Activated T-helper 17 cell treated with anti-CD3 and anti-CD28 coated beads, Interleukin-2, amount 50 U/mL, for 72 hours (primary cell): Measurements from ENCODE around the gene FAF1. TPM values are rescaled to one million over a fixed set of nuclear protein-coding genes. Genes with fewer than 3 reads are reported as not detected.
"Not testable (repeated sequence)": the region's sequence is repeated elsewhere in the genome, so short reads cannot be mapped to it uniquely, and the experiment has no call there.

ENCODE experiments used
- ATAC-seq: fragments of 150-1000 bp; cut with Tn5 transposase; replicated peaks from 2 replicates; pipeline ENCODE4 v1.10.0; 2021; ENCODE audit warnings: mild to moderate bottlenecking, moderate library complexity
- H3K27ac Mint-ChIP-seq: one replicate; pipeline ENCODE4 v1.8.0; 2022; ENCODE audit warnings: mixed read lengths
- H3K27me3 Mint-ChIP-seq: one replicate; pipeline ENCODE4 v1.8.0; 2022; ENCODE audit warnings: mixed read lengths
- H3K36me3 Mint-ChIP-seq: one replicate; pipeline ENCODE4 v1.8.0; 2022; ENCODE audit warnings: low read depth, mild to moderate bottlenecking, mixed read lengths
- H3K4me1 Mint-ChIP-seq: one replicate; pipeline ENCODE4 v1.8.0; 2022; ENCODE audit warnings: mixed read lengths
- H3K4me3 Mint-ChIP-seq: one replicate; pipeline ENCODE4 v1.8.0; 2022; ENCODE audit warnings: mild to moderate bottlenecking, mixed read lengths
- H3K9me3 Mint-ChIP-seq: one replicate; pipeline ENCODE4 v1.8.0; 2022; ENCODE audit warnings: mixed read lengths
- total RNA-seq, 2 donors: library from RNA; stranded (reverse); gene quantifications; one replicate each; pipeline ENCODE4 v1.2.3, GENCODE V29; 2022

FAF1 gene
- total RNA-seq, 2 donors from 2014 or later = 55.5 to 69.7 TPM

- Mint-ChIP-seq H3K27ac (no peak overlapping the region), H3K27me3 (no peaks in the 10 kb centered on the region), H3K36me3 (no peaks in the 10 kb centered on the region), H3K4me3 (no peak overlapping the region), H3K4me1 (peaks cover 21% of the 10 kb centered on the region), H3K9me3 (peaks cover 9% of the 10 kb centered on the region)
- ATAC-seq = no peak
These were observed 39.7 kb downstream of the FAF1 start for GRCh38 chr1:50920409-50920808.

- Mint-ChIP-seq H3K4me3 (no peak overlapping the region), H3K4me1 (peaks cover 10% of the 10 kb centered on the region), H3K9me3 (no peaks in the 10 kb centered on the region), H3K36me3 (no peaks in the 10 kb centered on the region), H3K27ac (no peak overlapping the region), H3K27me3 (no peaks in the 10 kb centered on the region)
- no peak for ATAC-seq
These were observed 42.6 kb downstream of the FAF1 start for GRCh38 chr1:50917138-50918137.

GRCh38 chr1:50915621-50916020, 44.4 kb downstream of the FAF1 start:
- no peak overlapping the region for H3K4me3 Mint-ChIP-seq
- peaks cover 10% of the 10 kb centered on the region for H3K4me1 Mint-ChIP-seq
- no peaks in the 10 kb centered on the region for H3K27me3 Mint-ChIP-seq
- no peak overlapping the region for H3K27ac Mint-ChIP-seq
- no peak for ATAC-seq
- H3K36me3 Mint-ChIP-seq = no peaks in the 10 kb centered on the region
- H3K9me3 Mint-ChIP-seq = no peaks in the 10 kb centered on the region

GRCh38 chr1:50913954-50914353, 46.1 kb downstream of the FAF1 start:
- no peaks in the 10 kb centered on the region for H3K36me3 Mint-ChIP-seq
- H3K27me3 Mint-ChIP-seq = no peaks in the 10 kb centered on the region
- no peak overlapping the region for H3K4me3 Mint-ChIP-seq
- H3K9me3 Mint-ChIP-seq = no peaks in the 10 kb centered on the region
- no peak for ATAC-seq
- H3K27ac Mint-ChIP-seq = no peak overlapping the region
- peaks cover 10% of the 10 kb centered on the region for H3K4me1 Mint-ChIP-seq

GRCh38 chr1:50910356-50910755, 49.7 kb downstream of the FAF1 start:
- not testable (repeated sequence) for H3K4me1 Mint-ChIP-seq, H3K36me3 Mint-ChIP-seq, H3K27me3 Mint-ChIP-seq, H3K9me3 Mint-ChIP-seq, ATAC-seq, H3K27ac Mint-ChIP-seq, H3K4me3 Mint-ChIP-seq

- ATAC-seq, H3K4me3 Mint-ChIP-seq, H3K27me3 Mint-ChIP-seq, H3K4me1 Mint-ChIP-seq, H3K9me3 Mint-ChIP-seq, H3K27ac Mint-ChIP-seq, H3K36me3 Mint-ChIP-seq: not testable (repeated sequence)
These were observed 52.5 kb downstream of the FAF1 start for GRCh38 chr1:50907610-50908009.

- not testable (repeated sequence) for H3K36me3 Mint-ChIP-seq
These were observed 54.0 kb downstream of the FAF1 start for GRCh38 chr1:50906050-50906449.

GRCh38 chr1:50902419-50902818, 57.6 kb downstream of the FAF1 start:
- Mint-ChIP-seq H3K4me1 (no peaks in the 10 kb centered on the region), H3K27ac (no peak overlapping the region), H3K9me3 (no peaks in the 10 kb centered on the region), H3K36me3 (no peaks in the 10 kb centered on the region), H3K4me3 (no peak overlapping the region), H3K27me3 (no peaks in the 10 kb centered on the region)
- ATAC-seq = no peak

More at GRCh38 chr1:50906050-50906449, 54.0 kb downstream of the FAF1 start:
- H3K27ac Mint-ChIP-seq, ATAC-seq, H3K27me3 Mint-ChIP-seq, H3K4me1 Mint-ChIP-seq, H3K9me3 Mint-ChIP-seq, H3K4me3 Mint-ChIP-seq: not testable (repeated sequence)

GRCh38 chr1:50901872-50902271, 58.2 kb downstream of the FAF1 start:
- Mint-ChIP-seq H3K27me3 (no peaks in the 10 kb centered on the region), H3K27ac (no peak overlapping the region), H3K9me3 (no peaks in the 10 kb centered on the region), H3K36me3 (no peaks in the 10 kb centered on the region), H3K4me1 (no peaks in the 10 kb centered on the region), H3K4me3 (no peak overlapping the region)
- ATAC-seq = no peak

- H3K9me3 Mint-ChIP-seq = no peaks in the 10 kb centered on the region
- H3K27ac Mint-ChIP-seq = no peak overlapping the region
- ATAC-seq = no peak
- no peak overlapping the region for H3K4me3 Mint-ChIP-seq
- peaks cover 12% of the 10 kb centered on the region for H3K4me1 Mint-ChIP-seq
- no peaks in the 10 kb centered on the region for H3K36me3 Mint-ChIP-seq
- H3K27me3 Mint-ChIP-seq = no peaks in the 10 kb centered on the region
These were observed 61.3 kb downstream of the FAF1 start for GRCh38 chr1:50898773-50899172.

- ATAC-seq = no peak
- Mint-ChIP-seq H3K27ac (no peak overlapping the region), H3K4me1 (peaks cover 15% of the 10 kb centered on the region), H3K27me3 (no peaks in the 10 kb centered on the region), H3K4me3 (no peak overlapping the region), H3K36me3 (no peaks in the 10 kb centered on the region), H3K9me3 (peaks cover 15% of the 10 kb centered on the region)
These were observed 65.7 kb downstream of the FAF1 start for GRCh38 chr1:50894340-50894739.

- H3K27ac Mint-ChIP-seq = no peak overlapping the region
- peaks cover 15% of the 10 kb centered on the region for H3K9me3 Mint-ChIP-seq
- no peaks in the 10 kb centered on the region for H3K27me3 Mint-ChIP-seq
- no peak for ATAC-seq
- no peaks in the 10 kb centered on the region for H3K36me3 Mint-ChIP-seq
- H3K4me1 Mint-ChIP-seq = peaks cover 15% of the 10 kb centered on the region
- H3K4me3 Mint-ChIP-seq = no peak overlapping the region
These were observed 66.6 kb downstream of the FAF1 start for GRCh38 chr1:50893466-50893865.

- H3K27me3 Mint-ChIP-seq, H3K36me3 Mint-ChIP-seq, H3K4me3 Mint-ChIP-seq, ATAC-seq, H3K4me1 Mint-ChIP-seq, H3K27ac Mint-ChIP-seq, H3K9me3 Mint-ChIP-seq: not testable (repeated sequence)
These were observed 72.5 kb downstream of the FAF1 start for GRCh38 chr1:50887555-50887954.

- no peaks in the 10 kb centered on the region for H3K36me3 Mint-ChIP-seq
- no peaks in the 10 kb centered on the region for H3K27me3 Mint-ChIP-seq
- H3K27ac Mint-ChIP-seq = no peak overlapping the region
- no peaks in the 10 kb centered on the region for H3K9me3 Mint-ChIP-seq
- H3K4me1 Mint-ChIP-seq = peaks cover 13% of the 10 kb centered on the region
- H3K4me3 Mint-ChIP-seq = no peak overlapping the region
- ATAC-seq = no peak
These were observed 79.7 kb downstream of the FAF1 start for GRCh38 chr1:50880373-50880772.

GRCh38 chr1:50879137-50879536, 80.9 kb downstream of the FAF1 start:
- Mint-ChIP-seq H3K27ac (peak overlapping the region; percentile 51), H3K4me3 (no peak overlapping the region), H3K9me3 (no peaks in the 10 kb centered on the region), H3K36me3 (no peaks in the 10 kb centered on the region), H3K4me1 (peaks cover 13% of the 10 kb centered on the region), H3K27me3 (no peaks in the 10 kb centered on the region)
- ATAC-seq = no peak
